GM12878 (cell line): Measurements from ENCODE around the gene RPS6KC1. TPM values are rescaled to one million over a fixed set of nuclear protein-coding genes. Genes with fewer than 3 reads are reported as not detected.

Source experiments
- ATAC-seq: fragments of 200-7000 bp; cut with Tn5 transposase; 3 replicates; pipeline ENCODE4 v1.9.1; 2020; ENCODE audit warnings: mild to moderate bottlenecking, moderate library complexity
- BruUV-seq: library from RNA; stranded (reverse); fragments of 400-500 nt; replicated peaks from 2 replicates; lab custom pipeline; 2021; lab: Mats Ljungman, UMichigan
- CTCF ChIA-PET: fragments of 300-600 bp; sonication (Branson Sonifier 250); formaldehyde crosslinking; extraction: SDS; loops from one replicate; lab custom pipeline; 2021; ENCODE audit warnings: inconsistent platforms; lab: Yijun Ruan, JAX
- POLR2A ChIA-PET: fragments of 350-600 bp; formaldehyde crosslinking; extraction: SDS; loops from one replicate; lab custom pipeline; 2021; ENCODE audit warnings: inconsistent platforms; lab: Charles Lee
- RAD21 ChIA-PET: fragments of 300-600 bp; sonication (Branson Sonifier 250); formaldehyde crosslinking; loops from one replicate; lab custom pipeline; 2023; ENCODE audit warnings: antibody characterized with exemption; ENCODE audit not compliant: unreplicated experiment; lab: Charles Lee
- SMC1A ChIA-PET: fragments of 300-600 bp; sonication (Branson Sonifier 250); formaldehyde crosslinking; loops from one replicate; lab custom pipeline; 2023; ENCODE audit not compliant: unreplicated experiment, uncharacterized antibody; lab: Charles Lee
- DNase-seq: peaks from one replicate; pipeline ENCODE4 v3.0.0-alpha.2; 2011; ENCODE audit warnings: low read depth, low spot score
- FAIRE-seq: peaks from 3 replicates; lab custom pipeline; 2011; peaks lifted over from hg19 to GRCh38; lab: Jason Lieb, UNC
- H2AFZ ChIP-seq: 2 replicates; pipeline ENCODE4 v1.6.0; 2011; ENCODE audit warnings: low read depth, low read length, control low read depth; ENCODE audit not compliant: control insufficient read depth
- H3K27ac ChIP-seq: 2 replicates; pipeline ENCODE4 v1.5.1; 2011; ENCODE audit warnings: control low read depth; ENCODE audit not compliant: control insufficient read depth, insufficient read depth
- H3K27me3 ChIP-seq, 2 experiments: replicated peaks in 1 of 2; 2 replicates each; pipeline versions ENCODE4 v1.6.0 to v1.6.1; 2011; ENCODE audit warnings: low read length in 1 of 2; ENCODE audit not compliant: control insufficient read depth in 2 of 2, insufficient read depth in 2 of 2
- H3K36me3 ChIP-seq, 2 experiments: 2 replicates each; pipeline ENCODE4 v1.5.1; 2011; ENCODE audit warnings: low read length in 1 of 2; ENCODE audit not compliant: control insufficient read depth in 2 of 2, insufficient read depth in 2 of 2
- H3K4me1 ChIP-seq: 2 replicates; pipeline ENCODE4 v1.6.1; 2011; ENCODE audit warnings: mild to moderate bottlenecking, low read length, moderate library complexity, mixed read lengths; ENCODE audit not compliant: control insufficient read depth, insufficient read depth
- H3K4me2 ChIP-seq: 2 replicates; pipeline ENCODE4 v1.6.0; 2011; ENCODE audit warnings: control low read depth; ENCODE audit not compliant: control insufficient read depth, insufficient read depth
- H3K4me3 ChIP-seq: fragments of 200-600 bp; sonication (generic); 2 replicates; pipeline ENCODE4 v1.5.1; 2016
- H3K79me2 ChIP-seq: 2 replicates; pipeline ENCODE4 v1.6.0; 2011; ENCODE audit warnings: low read length; ENCODE audit not compliant: control insufficient read depth, insufficient read depth
- H3K9ac ChIP-seq: 2 replicates; pipeline ENCODE4 v1.8.0; 2011; ENCODE audit warnings: low read length, control low read depth, mixed read lengths; ENCODE audit not compliant: control insufficient read depth, insufficient read depth
- H3K9me3 ChIP-seq: replicated peaks from 3 replicates; pipeline ENCODE4 v1.5.1; 2011; ENCODE audit warnings: mild to moderate bottlenecking, low read length; ENCODE audit not compliant: control insufficient read depth, insufficient read depth
- H4K20me1 ChIP-seq: 2 replicates; pipeline ENCODE4 v1.6.0; 2011; ENCODE audit not compliant: control insufficient read depth, insufficient read depth
- BHLHE40 ChIP-seq, 2 experiments: fragments of 450-650 bp in 1 of 2; IDR thresholded peaks; 2 replicates each; pipeline ENCODE4 v1.6.1; 2011 to 2017; ENCODE audit warnings: low read depth in 2 of 2, borderline replicate concordance in 1 of 2, improper control_type of control experiment in 1 of 2, low read length in 1 of 2, mild to moderate bottlenecking in 1 of 2
- CBX5 ChIP-seq: sonication (generic); IDR thresholded peaks from 2 replicates; pipeline ENCODE4 v1.6.1; 2016; ENCODE audit warnings: low read depth, moderate library complexity, mild to moderate bottlenecking, inconsistent platforms
- CHD1 ChIP-seq: IDR thresholded peaks from 2 replicates; pipeline ENCODE4 v1.6.1; 2012; ENCODE audit warnings: low read depth, low read length, improper control_type of control experiment
- CREM ChIP-seq: IDR thresholded peaks from 2 replicates; pipeline ENCODE4 v1.6.1; 2014; ENCODE audit warnings: antibody characterized with exemption, low read depth
- EGR1 ChIP-seq, 2 experiments: IDR thresholded peaks; 1 replicate in 1 of 2; 2 replicates in 1 of 2; pipeline ENCODE4 v1.6.1; 2011 to 2012; ENCODE audit warnings: low read depth in 2 of 2, low read length in 2 of 2, borderline replicate concordance in 1 of 2, mild to moderate bottlenecking in 1 of 2, moderate library complexity in 1 of 2
- HDAC2 ChIP-seq: fragments of 200-600 bp; sonication (generic); IDR thresholded peaks from 2 replicates; pipeline ENCODE4 v1.6.1; 2017
- KDM1A ChIP-seq: fragments of 200-600 bp; sonication (generic); IDR thresholded peaks from 2 replicates; pipeline ENCODE4 v1.6.1; 2016; ENCODE audit warnings: borderline replicate concordance
- MTA3 ChIP-seq: IDR thresholded peaks from 2 replicates; pipeline ENCODE4 v1.6.1; 2012; ENCODE audit warnings: low read length, inconsistent platforms, borderline replicate concordance
- RBBP5 ChIP-seq: fragments of 200-600 bp; sonication (generic); conservative IDR thresholded peaks from 2 replicates; pipeline ENCODE4 v1.6.1; 2016
- SIX5 ChIP-seq: IDR thresholded peaks from 2 replicates; pipeline ENCODE4 v1.6.1; 2011; ENCODE audit warnings: mild to moderate bottlenecking, low read depth, low read length, moderate library complexity; ENCODE audit not compliant: severe bottlenecking
- SPI1 ChIP-seq: IDR thresholded peaks from 2 replicates; pipeline ENCODE4 v1.6.1; 2011; ENCODE audit warnings: low read depth, mild to moderate bottlenecking, low read length, moderate library complexity, borderline replicate concordance; ENCODE audit not compliant: insufficient read depth
- SREBF2 ChIP-seq: IDR thresholded peaks from 2 replicates; pipeline ENCODE4 v1.6.1; 2012; ENCODE audit warnings: mild to moderate bottlenecking, low read length
- TAF1 ChIP-seq: IDR thresholded peaks from 2 replicates; pipeline ENCODE4 v1.6.1; 2011; ENCODE audit warnings: mild to moderate bottlenecking, low read depth, low read length, borderline replicate concordance
- ZNF217 ChIP-seq: fragments of 450-650 bp; IDR thresholded peaks from 2 replicates; pipeline ENCODE4 v1.6.1; 2017; ENCODE audit warnings: antibody characterized with exemption, mild to moderate bottlenecking
- ZZZ3 ChIP-seq: IDR thresholded peaks from 2 replicates; pipeline ENCODE4 v1.6.1; 2011; ENCODE audit warnings: low read depth; ENCODE audit not compliant: control insufficient read depth, insufficient read length
- in situ Hi-C: fragments of 300-500 bp; cut with MboI; formaldehyde crosslinking; loops from 9 replicates; pipeline ENCODE4 v1.14.3; 2018; ENCODE audit warnings: mixed read lengths
- intact Hi-C: fragments of 100-400 bp; cut with micrococcal nuclease; formaldehyde crosslinking; loops from one replicate; pipeline ENCODE4 v1.14.2; 2022; ENCODE audit not compliant: unreplicated experiment
- polyA plus RNA-seq, 11 experiments: library from polyadenylated mRNA; depleted of rRNA in 4 of 11; unstranded in 6 of 11; stranded (reverse) in 5 of 11; fragments of >200 nt; fragmentation: Nextera tagmentation in 4 of 11; fragmentation: Illumina TruSeq in 1 of 11; extraction: Ambion mirVana in 4 of 11; extraction: Trizol in 1 of 11; gene quantifications; 1 replicate in 1 of 11; 2 replicates in 10 of 11; pipeline versions ENCODE4 v1.2.1 to v1.2.3, GENCODE V29; 2011 to 2016; ENCODE audit warnings: inconsistent platforms in 2 of 11, missing spikeins in 2 of 11, low read depth in 1 of 11
- total RNA-seq, 4 experiments: library from RNA; depleted of rRNA in 3 of 4; stranded (reverse); fragments of >200 nt in 3 of 4; fragmentation: Illumina TruSeq in 1 of 4; extraction: Trizol in 1 of 4; gene quantifications; 2 replicates each; pipeline versions ENCODE4 v1.2.1 to v1.2.3, GENCODE V29; 2013 to 2021
- TF ChIP-seq, protein P1 (sequence below): fragments of 150-350 bp; IDR thresholded peaks from 2 replicates; pipeline ENCODE4 v1.6.1; 2014; ENCODE audit warnings: mild to moderate bottlenecking, low read depth, low read length

The RPS6KC1 gene
- total and polyA plus RNA-seq, 10 of the 15 experiments (the other 5 are each of a cell fraction or from before 2014, with no cell fraction given), result 2.9 to 17.3 (median 12.2) TPM

DNA sequence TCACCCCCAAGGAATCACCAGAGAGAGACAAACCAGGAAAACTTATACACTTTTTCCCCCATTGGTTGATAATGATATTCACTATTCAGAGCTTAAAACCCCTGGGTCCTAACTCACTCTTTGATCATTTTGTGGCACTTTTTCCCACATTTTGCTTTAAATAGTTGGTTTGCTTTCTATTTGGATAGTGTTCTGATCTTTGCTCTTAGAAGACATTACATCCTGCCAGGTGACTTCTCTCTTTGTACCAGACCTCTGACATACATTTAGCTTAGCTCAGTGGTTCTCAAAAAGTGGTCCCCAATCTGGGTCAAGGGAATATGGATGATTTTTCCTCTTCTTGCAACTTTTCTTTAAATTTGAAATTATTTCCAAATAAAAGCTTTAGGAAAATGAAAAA is 228.4 kb downstream of the RPS6KC1 start:
- H3K27me3 ChIP-seq, result no peaks in the 10 kb centered on the region
- no peak overlapping the region for H3K9ac ChIP-seq
- DNase-seq, result no peak
- no peaks in the 10 kb centered on the region for H3K4me1 ChIP-seq
- ATAC-seq, result no peak
- in situ Hi-C loops (no loop called here), intact Hi-C loops (no loop called here)
- POLR2A ChIA-PET, result no interaction called here
- no peaks in the 10 kb centered on the region; the same call in 2 of the 3 replicates for H3K9me3 ChIP-seq
- H2AFZ ChIP-seq, result no peak overlapping the region
- no peak for FAIRE-seq
- H3K27ac ChIP-seq, result no peak overlapping the region
- no TSS peak for BruUV-seq
- no peaks in the 10 kb centered on the region for H3K79me2 ChIP-seq
- H3K4me3 ChIP-seq, result no peak overlapping the region
- CTCF ChIA-PET, result no interaction called here
- no peak overlapping the region for H3K4me2 ChIP-seq
- RAD21 ChIA-PET, result no interaction called here
- H3K36me3 ChIP-seq, result no peaks in the 10 kb centered on the region; a peak in 1 of 4 replicates
- H4K20me1 ChIP-seq, result no peaks in the 10 kb centered on the region
- SMC1A ChIA-PET, result interaction anchor here (1.1 kb wide), 1 partner anchor 38 kb away, joined by 3 read pairs; no protein-coding TSS in a partner anchor
- no peak for TF ChIP-seq CHD1
- no peak for TF ChIP-seq CREM
- TF ChIP-seq ZZZ3, result no peak
- no peak for TF ChIP-seq TAF1
- TF ChIP-seq, protein P1, sequence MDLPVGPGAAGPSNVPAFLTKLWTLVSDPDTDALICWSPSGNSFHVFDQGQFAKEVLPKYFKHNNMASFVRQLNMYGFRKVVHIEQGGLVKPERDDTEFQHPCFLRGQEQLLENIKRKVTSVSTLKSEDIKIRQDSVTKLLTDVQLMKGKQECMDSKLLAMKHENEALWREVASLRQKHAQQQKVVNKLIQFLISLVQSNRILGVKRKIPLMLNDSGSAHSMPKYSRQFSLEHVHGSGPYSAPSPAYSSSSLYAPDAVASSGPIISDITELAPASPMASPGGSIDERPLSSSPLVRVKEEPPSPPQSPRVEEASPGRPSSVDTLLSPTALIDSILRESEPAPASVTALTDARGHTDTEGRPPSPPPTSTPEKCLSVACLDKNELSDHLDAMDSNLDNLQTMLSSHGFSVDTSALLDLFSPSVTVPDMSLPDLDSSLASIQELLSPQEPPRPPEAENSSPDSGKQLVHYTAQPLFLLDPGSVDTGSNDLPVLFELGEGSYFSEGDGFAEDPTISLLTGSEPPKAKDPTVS, result no peak
- TF ChIP-seq CBX5, result no peak
- no peak for TF ChIP-seq EGR1 (IDR thresholded peaks at IDR 0.05; ENCODE audit: borderline replicate concordance in 1 of 2, low read depth in 2 of 2, low read length in 2 of 2)
- no peak for TF ChIP-seq ZNF217
- no peak for TF ChIP-seq SREBF2
- no peak for TF ChIP-seq SPI1
- TF ChIP-seq RBBP5, result no peak
- TF ChIP-seq SIX5, result no peak
- TF ChIP-seq KDM1A, result no peak
- no peak for TF ChIP-seq BHLHE40 (IDR thresholded peaks at IDR 0.05; ENCODE audit: borderline replicate concordance in 1 of 2, low read depth in 2 of 2, low read length in 1 of 2)
- no peak for TF ChIP-seq MTA3
- TF ChIP-seq HDAC2, result no peak
